ENCODE data around the gene SSBP1.

The SSBP1 gene

DNA sequence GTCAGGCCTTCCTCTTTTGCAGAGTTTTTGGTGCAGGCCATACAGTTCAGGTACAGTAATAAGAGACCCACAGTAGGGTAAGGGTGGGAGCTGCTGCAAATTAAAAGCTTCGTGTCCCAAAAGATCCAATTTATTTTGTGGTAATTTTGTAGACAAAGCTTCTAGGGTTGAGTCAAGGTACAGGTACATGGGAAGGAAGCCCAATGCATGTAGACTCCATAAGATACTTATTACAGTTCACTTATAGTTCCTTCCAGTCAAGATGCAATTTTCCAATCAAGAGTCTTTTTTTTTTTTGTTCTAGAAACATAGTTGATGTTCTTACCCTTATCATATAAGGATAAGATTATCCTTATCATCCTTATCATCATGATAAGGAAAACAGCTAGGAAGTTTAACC, 38.2 kb downstream of the SSBP1 start, which contains the start of gene TAS2R4:
Gene TAS2R4 (plus strand): TSS at position 301 of the 400 bp plus-strand sequence. CDS start 1,815 bp downstream, outside the sequence.
- H3K27me3 Mint-ChIP-seq (ENCODE audit: low read depth), result no peaks in the 10 kb centered on the region
- no peaks in the 10 kb centered on the region for H3K9me3 Mint-ChIP-seq
- H3K27ac Mint-ChIP-seq, result no peak within 1 kb of the TSS
- H3K4me3 Mint-ChIP-seq, result no peak within 1 kb of the TSS
- H3K36me3 Mint-ChIP-seq (ENCODE audit: low read depth), result peaks cover 9% of the 10 kb centered on the region
- H3K4me1 Mint-ChIP-seq (ENCODE audit: low read depth), result no peaks in the 10 kb centered on the region

DNA sequence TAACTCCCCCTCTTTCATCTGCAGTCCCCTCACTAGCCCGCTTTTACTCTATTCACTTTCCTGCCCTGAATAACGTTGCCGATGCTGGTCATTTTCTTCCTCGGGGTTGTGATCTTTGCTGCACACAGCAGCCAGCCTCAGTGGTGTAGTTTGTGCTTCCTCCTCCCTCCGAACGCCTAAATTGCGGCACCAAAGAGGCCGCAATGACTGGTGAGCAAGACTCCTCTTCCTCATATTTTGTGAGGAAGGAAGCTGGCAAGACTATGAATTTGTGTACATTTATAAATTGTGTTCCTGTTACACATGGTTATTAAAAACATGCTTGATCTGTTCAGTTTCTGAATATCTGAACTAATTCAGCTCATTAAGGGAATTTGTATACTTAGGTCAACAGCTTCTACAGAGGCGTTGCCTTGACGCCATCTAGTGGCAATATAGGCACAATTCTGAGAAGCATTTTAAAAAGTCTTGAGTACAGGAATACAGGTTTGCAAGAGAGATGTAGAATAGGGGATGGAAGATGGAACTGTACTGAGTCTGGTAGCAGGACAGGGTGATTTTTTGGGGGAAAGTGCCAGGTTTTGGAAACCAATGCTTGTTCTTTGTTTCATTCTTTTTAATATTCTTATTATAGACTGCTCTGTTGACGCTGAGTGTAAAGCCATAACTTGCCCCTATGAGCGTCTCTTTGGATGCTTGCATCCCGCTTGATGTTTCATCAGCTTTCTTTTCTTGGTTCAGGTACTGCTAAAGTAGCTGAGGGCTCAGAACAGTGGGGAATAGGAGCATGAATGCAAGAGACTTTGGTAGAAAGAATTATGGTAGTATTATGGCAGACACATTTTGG, 47.8 kb downstream of the SSBP1 start:
- Mint-ChIP-seq H3K9me3 (no peaks in the 10 kb centered on the region), H3K27ac (no peak overlapping the region), H3K4me1 (ENCODE audit: low read depth) (no peaks in the 10 kb centered on the region)

DNA sequence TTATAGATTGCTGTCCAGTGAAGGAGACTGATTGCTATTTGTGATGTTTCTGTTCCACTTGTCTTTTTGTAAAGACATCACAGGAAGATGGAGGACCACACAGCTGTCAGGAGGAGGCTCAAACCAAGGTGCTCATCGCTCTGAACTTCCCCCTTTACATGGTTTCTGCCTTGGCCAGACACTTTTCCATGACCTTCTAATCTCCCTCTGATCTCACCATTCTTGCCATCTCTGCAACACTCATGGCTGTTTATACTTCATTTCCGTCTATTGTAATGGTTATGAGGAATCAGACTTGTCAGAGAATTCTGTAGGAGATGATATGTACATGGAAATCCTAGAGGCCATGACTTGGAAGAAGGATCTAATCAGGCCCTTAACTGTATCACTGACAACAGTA, 50.1 kb downstream of the SSBP1 start:
- Mint-ChIP-seq H3K27me3 (ENCODE audit: low read depth) (no peaks in the 10 kb centered on the region), H3K4me3 (no peak overlapping the region), H3K27ac (no peak overlapping the region), H3K4me1 (ENCODE audit: low read depth) (no peaks in the 10 kb centered on the region), H3K9me3 (no peaks in the 10 kb centered on the region), H3K36me3 (ENCODE audit: low read depth) (no peaks in the 10 kb centered on the region)

More for the DNA sequence above, 47.8 kb downstream of the SSBP1 start:
- Mint-ChIP-seq H3K36me3 (ENCODE audit: low read depth) (no peaks in the 10 kb centered on the region), H3K4me3 (no peak overlapping the region), H3K27me3 (ENCODE audit: low read depth) (no peaks in the 10 kb centered on the region)

DNA sequence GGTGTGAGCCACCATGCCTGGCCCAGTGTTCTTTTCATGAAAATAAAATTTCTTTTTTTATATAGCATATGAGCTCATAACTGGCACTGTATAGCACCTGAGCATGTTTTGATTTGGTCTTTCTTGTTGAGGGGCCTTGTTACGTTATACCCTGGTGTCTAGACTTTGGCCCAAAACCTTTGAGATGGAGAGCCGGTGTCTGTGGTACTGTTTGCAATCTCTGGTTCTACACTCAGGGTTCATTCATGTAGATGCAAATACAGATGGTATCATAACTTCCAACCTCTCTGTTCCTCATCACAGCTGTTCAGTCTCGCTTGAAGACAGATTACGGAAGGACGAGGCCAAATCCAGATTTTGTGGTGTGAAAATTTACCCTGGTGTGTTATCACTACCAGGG, 51.8 kb downstream of the SSBP1 start, which contains the start of gene TAS2R5:
Gene TAS2R5 (plus strand): TSS at position 301 of the 400 bp plus-strand sequence. CDS start 145 bp downstream, outside the sequence.
- Mint-ChIP-seq H3K9me3 (no peaks in the 10 kb centered on the region), H3K36me3 (ENCODE audit: low read depth) (no peaks in the 10 kb centered on the region), H3K27me3 (ENCODE audit: low read depth) (no peaks in the 10 kb centered on the region), H3K4me3 (no peak within 1 kb of the TSS), H3K4me1 (ENCODE audit: low read depth) (no peaks in the 10 kb centered on the region), H3K27ac (no peak within 1 kb of the TSS)

DNA sequence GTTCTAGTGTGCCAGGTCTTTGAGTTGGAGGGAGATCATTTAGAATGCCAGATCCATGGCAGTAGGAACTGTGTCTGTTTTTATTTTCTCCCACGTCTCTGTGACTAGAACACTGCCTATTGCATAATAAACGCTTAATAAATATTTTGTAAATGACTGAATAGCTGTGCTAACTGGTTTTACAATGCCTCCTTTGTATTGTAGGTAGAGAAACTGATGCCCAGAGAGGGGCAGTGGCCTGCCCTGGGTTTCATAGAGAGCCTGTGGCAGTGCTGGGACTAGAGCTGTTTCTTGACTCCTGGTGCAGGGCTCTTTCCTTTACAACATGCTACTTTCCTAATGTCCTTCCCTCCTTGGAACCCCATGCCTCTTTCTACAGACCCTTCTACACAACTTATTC, 54.4 kb downstream of the SSBP1 start:
- Mint-ChIP-seq H3K4me1 (ENCODE audit: low read depth) (no peaks in the 10 kb centered on the region), H3K36me3 (ENCODE audit: low read depth) (no peaks in the 10 kb centered on the region), H3K4me3 (no peak overlapping the region), H3K27me3 (ENCODE audit: low read depth) (no peaks in the 10 kb centered on the region), H3K9me3 (no peaks in the 10 kb centered on the region), H3K27ac (no peak overlapping the region)
